ENCODE results near the gene USP19. TPM values are rescaled to one million over a fixed set of nuclear protein-coding genes. Genes with fewer than 3 reads are reported as not detected.

USP19 gene
- total and polyA plus RNA-seq, 10 of the 15 experiments (the other 5 are each of a cell fraction or from before 2014, with no cell fraction given), result 0.24 to 64.2 (median 33.2) TPM

GRCh38 chr3:49076116-49076515 lies 44.5 kb downstream of the USP19 start:
- Histone ChIP-seq H3K36me3 (ENCODE audit: control insufficient read depth in 2 of 2, insufficient read depth in 2 of 2, low read length in 1 of 2) (peaks cover 13 to 19% of the 10 kb centered on the region in 2 experiments), H3K27ac (ENCODE audit: control insufficient read depth, insufficient read depth) (no peak overlapping the region)
- FAIRE-seq, result no peak

More at GRCh38 chr3:49076116-49076515, 44.5 kb downstream of the USP19 start:
- BruUV-seq (replicated peaks), result no TSS peak
- SMC1A ChIA-PET (ENCODE audit: uncharacterized antibody, unreplicated experiment), result interaction anchor here (0.6 kb wide), 2 partner anchors 130 to 202 kb away, joined by 3 read pairs; no protein-coding TSS in a partner anchor
- intact Hi-C loops (cut with micrococcal nuclease; ENCODE audit: unreplicated experiment), result no loop called here
- H3K4me1 ChIP-seq (ENCODE audit: control insufficient read depth, insufficient read depth, low read length), result no peaks in the 10 kb centered on the region
- no peaks in the 10 kb centered on the region for H3K9me3 ChIP-seq (replicated peaks; ENCODE audit: control insufficient read depth, insufficient read depth, low read length)
- H3K9ac ChIP-seq (ENCODE audit: control insufficient read depth, insufficient read depth, low read length), result no peak overlapping the region
- RAD21 ChIA-PET (ENCODE audit: unreplicated experiment), result no interaction called here
- TF ChIP-seq MEF2A (IDR thresholded peaks at IDR 0.05; ENCODE audit: insufficient read depth, low read depth, low read length) (no peak), ZBTB11 (CRISPR knock-in tag; IDR thresholded peaks at IDR 0.05) (no peak), NFYB (IDR thresholded peaks at IDR 0.05; ENCODE audit: insufficient read depth, low read depth, low read length) (no peak), REST (IDR thresholded peaks at IDR 0.05; ENCODE audit: low read depth, low read length) (no peak)
- no peak overlapping the region for H3K4me3 ChIP-seq
- 91% methylated on average over 13 of the region's 13 CpGs for WGBS (ENCODE audit: insufficient coverage, insufficient replicate concordance, low lambda C conversion rate, missing lambda C conversion rate)
- H3K79me2 ChIP-seq (ENCODE audit: control insufficient read depth, insufficient read depth, low read length), result peaks cover 11% of the 10 kb centered on the region
- H3K27me3 ChIP-seq (replicated peaks in 1 of 2; ENCODE audit: control insufficient read depth in 2 of 2, insufficient read depth in 2 of 2, low read length in 1 of 2), result no peaks in the 10 kb centered on the region
- CTCF ChIA-PET, result no interaction called here
- DNase-seq (ENCODE audit: low read depth, low spot score) (no peak), ATAC-seq (no peak)
- POLR2A ChIA-PET, result interaction anchor here (1.4 kb wide), 1 partner anchor 19 kb away, joined by 3 read pairs; no protein-coding TSS in a partner anchor
- no peak overlapping the region for H2AFZ ChIP-seq (ENCODE audit: control insufficient read depth, low read depth, low read length)
- H4K20me1 ChIP-seq (ENCODE audit: control insufficient read depth, insufficient read depth), result no peaks in the 10 kb centered on the region
- in situ Hi-C loops (cut with MboI), result no loop called here
- H3K4me2 ChIP-seq (ENCODE audit: control insufficient read depth, insufficient read depth), result no peak overlapping the region

Small RNA genes within 50 kb of the gene (microRNA-seq; reads per million reads assigned to microRNA genes)
- not detected for gene MIR6890

Small RNA genes within 50 kb of the gene (small RNA-seq; reads per million reads assigned to genes)
- not detected for gene RN7SL182P

Other genes starting within 250 kb of the USP19 start
Only the 7 nearest of the 15 such genes appear.
- 133 and 136 TPM in 2 replicates for gene NDUFAF3, start 98.7 kb downstream of the USP19 start, total RNA-seq (2014; rRNA removed)
- gene NDUFAF3, start 98.7 kb downstream of the USP19 start, total RNA-seq (2014; rRNA removed; fragmentation: Illumina TruSeq; extraction: Trizol), result 34.1 and 37.1 TPM in 2 replicates
- gene NDUFAF3, start 98.7 kb downstream of the USP19 start, total RNA-seq (2021), result 83.5 and 87.4 TPM in 2 replicates
- 15.4 and 25.4 TPM in 2 replicates for gene NDUFAF3, start 98.7 kb downstream of the USP19 start, polyA plus RNA-seq (2011; rRNA removed)
- gene NDUFAF3, start 98.7 kb downstream of the USP19 start, polyA plus RNA-seq (2014; fragmentation: Illumina TruSeq; extraction: Trizol), result 13.3 and 40.4 TPM in 2 replicates
- 10 to 100 TPM; 31.3 to 40.2 TPM for gene NDUFAF3, start 98.7 kb downstream of the USP19 start, polyA plus RNA-seq (2014; fragmentation: Nextera tagmentation; extraction: Ambion mirVana)
- gene NDUFAF3, start 98.7 kb downstream of the USP19 start, polyA plus RNA-seq (2014; rRNA removed), result 103 and 121 TPM in 2 replicates
- 100 to 1,000 TPM; 217 to 228 TPM for gene NDUFAF3, start 98.7 kb downstream of the USP19 start, polyA plus RNA-seq (2016; fragmentation: Nextera tagmentation; extraction: Ambion mirVana)
- 372 and 393 TPM in 2 replicates for gene IMPDH2, start 91.4 kb downstream of the USP19 start, total RNA-seq (2014; rRNA removed)
- gene IMPDH2, start 91.4 kb downstream of the USP19 start, total RNA-seq (2014; rRNA removed; fragmentation: Illumina TruSeq; extraction: Trizol), result 334 and 349 TPM in 2 replicates
- gene IMPDH2, start 91.4 kb downstream of the USP19 start, total RNA-seq (2021), result 308 and 317 TPM in 2 replicates
- gene IMPDH2, start 91.4 kb downstream of the USP19 start, polyA plus RNA-seq (2011; rRNA removed), result 152 and 190 TPM in 2 replicates
- gene IMPDH2, start 91.4 kb downstream of the USP19 start, polyA plus RNA-seq (2014; fragmentation: Illumina TruSeq; extraction: Trizol), result 293 and 341 TPM in 2 replicates
- gene IMPDH2, start 91.4 kb downstream of the USP19 start, polyA plus RNA-seq (2014; fragmentation: Nextera tagmentation; extraction: Ambion mirVana), result 100 to 1,000 TPM; 386 to 424 TPM
- gene IMPDH2, start 91.4 kb downstream of the USP19 start, polyA plus RNA-seq (2014; rRNA removed), result 354 and 382 TPM in 2 replicates
- 100 to 1,000 TPM; 229 to 255 TPM for gene IMPDH2, start 91.4 kb downstream of the USP19 start, polyA plus RNA-seq (2016; fragmentation: Nextera tagmentation; extraction: Ambion mirVana)
- gene QRICH1, start 26.8 kb downstream of the USP19 start, total RNA-seq (2014; rRNA removed), result 93.8 and 95.7 TPM in 2 replicates
- gene QRICH1, start 26.8 kb downstream of the USP19 start, total RNA-seq (2014; rRNA removed; fragmentation: Illumina TruSeq; extraction: Trizol), result 78.1 and 85.6 TPM in 2 replicates
- 89.5 and 96.9 TPM in 2 replicates for gene QRICH1, start 26.8 kb downstream of the USP19 start, total RNA-seq (2021)
- 52.1 and 86.8 TPM in 2 replicates for gene QRICH1, start 26.8 kb downstream of the USP19 start, polyA plus RNA-seq (2011; rRNA removed)
- gene QRICH1, start 26.8 kb downstream of the USP19 start, polyA plus RNA-seq (2014; fragmentation: Illumina TruSeq; extraction: Trizol), result 84.8 and 356 TPM in 2 replicates
- 10 to 100 TPM; 22.2 to 23.3 TPM for gene QRICH1, start 26.8 kb downstream of the USP19 start, polyA plus RNA-seq (2014; fragmentation: Nextera tagmentation; extraction: Ambion mirVana)
- 116 and 117 TPM in 2 replicates for gene QRICH1, start 26.8 kb downstream of the USP19 start, polyA plus RNA-seq (2014; rRNA removed)
- gene QRICH1, start 26.8 kb downstream of the USP19 start, polyA plus RNA-seq (2016; fragmentation: Nextera tagmentation; extraction: Ambion mirVana), result 10 to 100 TPM; 41.6 to 48.7 TPM
- gene QARS1, start 16.1 kb downstream of the USP19 start, total RNA-seq (2014; rRNA removed), result 461 and 476 TPM in 2 replicates
- gene QARS1, start 16.1 kb downstream of the USP19 start, total RNA-seq (2014; rRNA removed; fragmentation: Illumina TruSeq; extraction: Trizol), result 199 and 212 TPM in 2 replicates
- gene QARS1, start 16.1 kb downstream of the USP19 start, total RNA-seq (2021), result 369 and 380 TPM in 2 replicates
- gene QARS1, start 16.1 kb downstream of the USP19 start, polyA plus RNA-seq (2011; rRNA removed), result 144 and 309 TPM in 2 replicates
- gene QARS1, start 16.1 kb downstream of the USP19 start, polyA plus RNA-seq (2014; fragmentation: Illumina TruSeq; extraction: Trizol), result 249 and 362 TPM in 2 replicates
- 100 to 1,000 TPM; 229 to 328 TPM for gene QARS1, start 16.1 kb downstream of the USP19 start, polyA plus RNA-seq (2014; fragmentation: Nextera tagmentation; extraction: Ambion mirVana)
- 385 and 397 TPM in 2 replicates for gene QARS1, start 16.1 kb downstream of the USP19 start, polyA plus RNA-seq (2014; rRNA removed)
- gene QARS1, start 16.1 kb downstream of the USP19 start, polyA plus RNA-seq (2016; fragmentation: Nextera tagmentation; extraction: Ambion mirVana), result 100 to 1,000 TPM; 168 to 185 TPM
- 0.23 TPM in 1 of 2 replicates, not detected in the other for gene LAMB2, start 12.2 kb upstream of the USP19 start, total RNA-seq (2014; rRNA removed)
- gene LAMB2, start 12.2 kb upstream of the USP19 start, total RNA-seq (2014; rRNA removed; fragmentation: Illumina TruSeq; extraction: Trizol), result not detected in 2 replicates
- 3.2 and 3.3 TPM in 2 replicates for gene LAMB2, start 12.2 kb upstream of the USP19 start, total RNA-seq (2021)
- gene LAMB2, start 12.2 kb upstream of the USP19 start, polyA plus RNA-seq (2011; rRNA removed), result 0.18 TPM in 1 of 2 replicates, not detected in the other
- 0.13 TPM in 1 of 2 replicates, not detected in the other for gene LAMB2, start 12.2 kb upstream of the USP19 start, polyA plus RNA-seq (2014; fragmentation: Illumina TruSeq; extraction: Trizol)
- not detected for gene LAMB2, start 12.2 kb upstream of the USP19 start, polyA plus RNA-seq (2014; fragmentation: Nextera tagmentation; extraction: Ambion mirVana)
- gene LAMB2, start 12.2 kb upstream of the USP19 start, polyA plus RNA-seq (2014; rRNA removed), result 0.24 and 0.64 TPM in 2 replicates
- 1 to 10 TPM in 1 of 2 experiments, under 1 TPM in 1; 0.67 to 1.0 TPM for gene LAMB2, start 12.2 kb upstream of the USP19 start, polyA plus RNA-seq (2016; fragmentation: Nextera tagmentation; extraction: Ambion mirVana)
- gene CCDC71, start 45.5 kb upstream of the USP19 start, total RNA-seq (2014; rRNA removed), result 34.0 and 38.0 TPM in 2 replicates
- gene CCDC71, start 45.5 kb upstream of the USP19 start, total RNA-seq (2014; rRNA removed; fragmentation: Illumina TruSeq; extraction: Trizol), result 19.9 and 21.8 TPM in 2 replicates
- 30.3 and 31.8 TPM in 2 replicates for gene CCDC71, start 45.5 kb upstream of the USP19 start, total RNA-seq (2021)
- gene CCDC71, start 45.5 kb upstream of the USP19 start, polyA plus RNA-seq (2011; rRNA removed), result 6.4 and 12.4 TPM in 2 replicates
- gene CCDC71, start 45.5 kb upstream of the USP19 start, polyA plus RNA-seq (2014; fragmentation: Illumina TruSeq; extraction: Trizol), result 6.9 and 19.7 TPM in 2 replicates
- under 1 TPM; 0.20 to 0.24 TPM for gene CCDC71, start 45.5 kb upstream of the USP19 start, polyA plus RNA-seq (2014; fragmentation: Nextera tagmentation; extraction: Ambion mirVana)
- 31.8 and 36.1 TPM in 2 replicates for gene CCDC71, start 45.5 kb upstream of the USP19 start, polyA plus RNA-seq (2014; rRNA removed)
- 1 to 10 TPM; 1.0 to 1.7 TPM for gene CCDC71, start 45.5 kb upstream of the USP19 start, polyA plus RNA-seq (2016; fragmentation: Nextera tagmentation; extraction: Ambion mirVana)
- gene KLHDC8B, start 50.8 kb upstream of the USP19 start, total RNA-seq (2014; rRNA removed), result 0.73 and 1.4 TPM in 2 replicates
- 0.64 and 0.89 TPM in 2 replicates for gene KLHDC8B, start 50.8 kb upstream of the USP19 start, total RNA-seq (2014; rRNA removed; fragmentation: Illumina TruSeq; extraction: Trizol)
- gene KLHDC8B, start 50.8 kb upstream of the USP19 start, total RNA-seq (2021), result 1.2 and 1.9 TPM in 2 replicates
- 0.79 and 1.5 TPM in 2 replicates for gene KLHDC8B, start 50.8 kb upstream of the USP19 start, polyA plus RNA-seq (2011; rRNA removed)
- gene KLHDC8B, start 50.8 kb upstream of the USP19 start, polyA plus RNA-seq (2014; fragmentation: Illumina TruSeq; extraction: Trizol), result 0.85 and 0.98 TPM in 2 replicates
- under 1 TPM in 1 of 2 experiments, not detected in 1; 0.40 TPM for gene KLHDC8B, start 50.8 kb upstream of the USP19 start, polyA plus RNA-seq (2014; fragmentation: Nextera tagmentation; extraction: Ambion mirVana)
- 0.31 and 1.3 TPM in 2 replicates for gene KLHDC8B, start 50.8 kb upstream of the USP19 start, polyA plus RNA-seq (2014; rRNA removed)
- gene KLHDC8B, start 50.8 kb upstream of the USP19 start, polyA plus RNA-seq (2016; fragmentation: Nextera tagmentation; extraction: Ambion mirVana), result under 1 TPM; 0.80 to 0.92 TPM